Rectal smooth muscle tissue (tissue), 1 donor: Measurements from ENCODE around the gene TCF7L2.

ENCODE experiments used
- H3K27ac ChIP-seq: one replicate; pipeline ENCODE4 v1.7.0; 2013; ENCODE audit warnings: low read depth, low read length, inconsistent platforms
- H3K27me3 ChIP-seq: one replicate; pipeline ENCODE4 v1.7.0; 2013; ENCODE audit warnings: low read length; ENCODE audit not compliant: control insufficient read depth, insufficient read depth
- H3K36me3 ChIP-seq: one replicate; pipeline ENCODE4 v1.7.0; 2013; ENCODE audit warnings: low read length; ENCODE audit not compliant: control insufficient read depth, insufficient read depth
- H3K4me1 ChIP-seq: one replicate; pipeline ENCODE4 v1.7.0; 2013; ENCODE audit warnings: low read length; ENCODE audit not compliant: control insufficient read depth, insufficient read depth
- H3K4me3 ChIP-seq: one replicate; pipeline ENCODE4 v1.7.0; 2013; ENCODE audit warnings: low read length
- H3K9ac ChIP-seq: one replicate; pipeline ENCODE4 v1.7.0; 2013; ENCODE audit warnings: low read length

Gene TCF7L2

DNA sequence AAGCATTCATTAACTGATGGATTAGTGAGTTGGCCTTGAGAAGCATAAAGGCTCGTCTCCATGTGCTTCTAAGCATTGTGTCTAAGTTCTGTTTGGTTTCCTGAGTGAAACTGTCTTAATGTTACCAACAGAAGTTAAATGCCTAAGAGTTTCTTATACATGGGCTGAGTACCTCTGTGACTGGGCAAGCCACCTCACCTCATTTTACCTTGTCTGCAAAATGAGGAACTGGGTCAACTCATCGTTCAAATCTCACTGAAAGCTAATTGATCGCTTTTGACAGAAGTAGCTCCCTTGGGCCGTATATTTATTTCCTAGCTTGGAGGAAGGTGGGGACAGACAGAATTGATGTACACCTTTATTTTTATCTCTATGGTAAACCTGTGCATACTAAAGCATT lies 88.9 kb downstream of the TCF7L2 start:
- no peaks in the 10 kb centered on the region for H3K4me1 ChIP-seq
- H3K4me3 ChIP-seq = no peak overlapping the region
- no peaks in the 10 kb centered on the region for H3K27me3 ChIP-seq
- no peak overlapping the region for H3K9ac ChIP-seq
- no peaks in the 10 kb centered on the region for H3K36me3 ChIP-seq
- H3K27ac ChIP-seq = no peak overlapping the region

DNA sequence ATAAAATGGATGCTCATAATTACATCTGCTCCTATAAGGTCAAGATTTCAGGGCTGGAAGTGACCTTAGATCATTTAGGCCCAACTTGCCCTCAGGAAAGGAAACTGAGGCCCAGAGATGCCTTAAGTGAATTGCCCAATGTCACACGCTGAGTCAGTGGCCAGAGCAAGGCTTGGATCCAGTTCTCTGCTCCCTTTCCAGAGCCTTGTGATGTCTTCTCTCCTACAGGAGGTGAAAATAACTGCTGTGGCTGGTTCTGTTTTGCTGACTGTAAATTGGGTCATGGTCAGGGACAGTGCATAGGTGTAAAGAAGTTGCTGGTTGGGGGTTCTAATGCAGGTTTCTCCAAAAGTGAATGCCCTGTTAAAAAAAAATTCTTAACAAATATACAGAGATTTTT lies 91.3 kb downstream of the TCF7L2 start:
- no peaks in the 10 kb centered on the region for H3K36me3 ChIP-seq
- no peak overlapping the region for H3K27ac ChIP-seq
- no peaks in the 10 kb centered on the region for H3K4me1 ChIP-seq
- H3K27me3 ChIP-seq = no peaks in the 10 kb centered on the region
- H3K4me3 ChIP-seq = no peak overlapping the region
- H3K9ac ChIP-seq = no peak overlapping the region

DNA sequence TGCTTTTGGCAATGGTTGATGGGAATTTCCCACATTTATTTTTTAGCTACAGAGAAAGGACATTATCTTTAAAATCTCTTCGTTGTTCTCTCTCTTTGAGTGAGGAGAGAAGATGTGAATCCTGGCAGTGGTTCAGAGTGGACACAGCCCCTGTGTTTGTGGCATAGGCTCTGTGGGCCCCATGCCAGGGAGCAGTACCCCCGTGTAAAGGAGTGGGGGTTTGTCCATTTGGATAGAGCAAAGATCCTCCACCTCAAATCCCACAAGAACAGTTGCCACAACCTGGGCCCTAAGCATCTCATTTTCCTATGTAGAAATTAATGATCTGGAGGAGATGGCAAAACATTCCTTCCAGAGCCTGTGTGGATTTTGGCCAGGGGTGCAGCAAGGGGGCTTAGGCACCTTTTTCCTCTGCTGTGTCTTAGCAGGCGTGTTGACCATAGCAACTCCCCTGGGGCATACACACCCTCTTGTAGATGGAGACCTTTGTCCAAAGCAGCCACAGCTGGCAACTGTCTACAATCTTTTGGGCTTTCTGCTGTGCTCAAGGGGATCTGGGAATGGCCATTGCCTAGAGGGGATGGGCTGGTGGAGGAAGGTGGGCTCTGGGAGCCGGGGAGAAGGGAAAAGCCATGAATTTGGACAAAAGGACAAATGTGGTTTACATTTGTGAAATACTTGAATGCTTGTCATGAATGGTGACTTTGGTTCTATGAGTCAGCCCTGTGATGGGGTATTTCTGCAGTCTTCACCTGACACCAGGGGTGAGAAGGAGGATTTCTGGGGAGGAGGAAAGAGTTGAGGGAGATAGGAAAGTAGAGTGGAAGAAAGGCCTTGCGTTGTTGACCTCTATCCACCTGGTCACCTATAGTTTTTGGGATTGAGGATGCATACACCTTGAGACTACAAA lies 92.0 kb downstream of the TCF7L2 start:
- H3K27ac ChIP-seq = no peak overlapping the region
- H3K9ac ChIP-seq = no peak overlapping the region
- H3K4me1 ChIP-seq = no peaks in the 10 kb centered on the region
- no peaks in the 10 kb centered on the region for H3K36me3 ChIP-seq
- no peak overlapping the region for H3K4me3 ChIP-seq
- no peaks in the 10 kb centered on the region for H3K27me3 ChIP-seq

DNA sequence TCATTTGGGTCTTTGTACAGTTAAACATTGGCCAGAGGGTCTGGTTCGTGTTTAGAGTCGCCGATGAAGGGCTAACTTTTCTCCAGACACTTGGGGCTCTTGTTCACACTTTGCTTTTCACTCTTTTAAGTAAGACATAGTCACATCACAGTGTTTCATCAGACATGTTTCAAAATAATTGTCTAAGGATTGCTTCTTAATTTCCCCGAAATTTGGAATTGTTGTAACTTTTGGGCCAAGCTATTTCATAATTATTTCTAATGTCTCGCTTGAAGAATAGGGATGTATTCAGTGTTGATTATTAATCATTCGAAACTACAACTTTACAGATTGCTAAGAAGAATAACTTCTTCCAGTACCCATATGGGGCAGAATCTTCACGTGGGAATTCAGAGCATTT lies 92.8 kb downstream of the TCF7L2 start:
- no peak overlapping the region for H3K4me3 ChIP-seq
- H3K27ac ChIP-seq = no peak overlapping the region
- H3K9ac ChIP-seq = no peak overlapping the region
- no peaks in the 10 kb centered on the region for H3K36me3 ChIP-seq
- H3K4me1 ChIP-seq = peaks cover 4% of the 10 kb centered on the region
- H3K27me3 ChIP-seq = no peaks in the 10 kb centered on the region

DNA sequence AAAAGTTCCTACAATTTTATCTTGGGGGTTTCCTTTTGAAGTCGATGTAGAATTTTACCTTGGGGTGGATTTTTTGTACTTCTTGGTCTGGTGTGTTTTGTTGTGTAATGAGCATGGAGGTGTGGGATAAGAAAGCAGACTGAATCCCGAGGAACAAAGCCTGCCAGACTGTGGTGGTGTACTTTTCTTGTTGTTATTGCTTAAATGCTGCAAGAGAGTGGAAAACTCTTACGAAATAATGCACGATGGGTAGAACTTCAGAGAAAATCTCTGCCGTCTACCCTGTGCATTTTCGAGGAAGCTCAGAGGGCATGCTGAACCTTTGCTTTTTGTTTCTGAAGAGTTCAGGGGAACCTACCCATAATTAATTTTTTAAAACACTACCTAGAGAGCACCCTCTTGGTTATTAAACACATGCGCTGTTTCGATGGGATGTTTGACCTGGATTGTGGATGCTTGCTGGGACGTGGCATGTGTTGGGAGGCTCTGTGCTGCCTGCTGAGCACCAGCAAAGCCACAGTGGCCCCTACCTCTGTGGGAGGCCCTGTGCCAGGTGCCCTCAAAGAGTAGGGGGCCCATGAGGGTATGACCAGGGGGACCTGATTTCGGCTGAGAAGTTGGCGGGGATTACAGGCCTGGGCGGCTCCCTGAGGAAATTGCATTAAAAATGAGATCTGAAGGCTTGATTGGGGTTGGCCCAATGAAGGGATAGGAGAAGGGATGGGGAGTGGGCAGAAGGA lies 94.1 kb downstream of the TCF7L2 start:
- Histone ChIP-seq H3K4me1 (peaks cover 11% of the 10 kb centered on the region), H3K9ac (no peak overlapping the region), H3K27me3 (no peaks in the 10 kb centered on the region), H3K36me3 (no peaks in the 10 kb centered on the region), H3K27ac (no peak overlapping the region), H3K4me3 (no peak overlapping the region)

DNA sequence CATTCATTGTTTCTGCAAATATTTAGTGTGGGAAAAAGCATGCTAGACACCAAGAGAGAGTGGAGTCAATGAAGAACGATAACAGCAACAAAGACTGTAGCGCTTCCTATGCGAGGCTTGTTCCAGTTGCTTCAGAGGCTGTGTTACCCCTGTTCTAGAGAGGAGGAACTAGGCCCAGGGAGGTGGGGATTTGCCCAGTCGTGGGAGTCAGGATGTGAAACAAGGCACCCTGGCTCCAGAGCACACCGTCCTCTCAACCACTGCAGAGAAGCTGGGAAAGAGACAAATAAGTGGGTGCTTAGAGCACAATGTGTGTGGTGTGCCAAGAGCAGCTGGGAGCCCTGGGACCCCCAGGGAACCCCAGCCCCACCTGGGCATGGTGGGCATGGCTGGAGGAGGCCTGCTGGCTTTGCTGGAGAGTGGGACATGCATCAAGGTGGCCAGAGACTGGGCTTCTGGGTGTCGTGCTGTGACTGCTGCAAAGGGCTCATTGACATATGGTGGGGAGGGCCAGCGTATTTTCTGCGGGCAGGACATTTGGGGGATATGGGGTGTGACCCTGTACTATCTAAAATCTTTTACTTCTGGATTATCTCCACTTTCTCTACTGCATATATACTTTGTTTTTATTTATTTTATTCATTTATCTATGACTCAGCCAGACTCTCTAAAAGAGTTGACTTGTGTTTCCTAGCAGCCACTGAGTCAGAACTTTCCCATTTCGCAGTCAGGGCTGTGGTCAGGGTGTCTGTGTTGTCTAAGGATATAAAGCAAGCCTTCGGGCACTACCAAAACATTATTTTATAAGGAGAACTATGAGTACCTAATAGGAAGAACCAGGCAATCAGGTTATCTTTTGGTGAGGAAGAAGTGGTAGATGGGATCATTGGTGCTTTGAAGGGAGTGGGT lies 95.4 kb downstream of the TCF7L2 start:
- peaks cover 11% of the 10 kb centered on the region for H3K4me1 ChIP-seq
- no peak overlapping the region for H3K27ac ChIP-seq
- no peaks in the 10 kb centered on the region for H3K36me3 ChIP-seq
- H3K9ac ChIP-seq = no peak overlapping the region
- no peaks in the 10 kb centered on the region for H3K27me3 ChIP-seq
- H3K4me3 ChIP-seq = no peak overlapping the region

DNA sequence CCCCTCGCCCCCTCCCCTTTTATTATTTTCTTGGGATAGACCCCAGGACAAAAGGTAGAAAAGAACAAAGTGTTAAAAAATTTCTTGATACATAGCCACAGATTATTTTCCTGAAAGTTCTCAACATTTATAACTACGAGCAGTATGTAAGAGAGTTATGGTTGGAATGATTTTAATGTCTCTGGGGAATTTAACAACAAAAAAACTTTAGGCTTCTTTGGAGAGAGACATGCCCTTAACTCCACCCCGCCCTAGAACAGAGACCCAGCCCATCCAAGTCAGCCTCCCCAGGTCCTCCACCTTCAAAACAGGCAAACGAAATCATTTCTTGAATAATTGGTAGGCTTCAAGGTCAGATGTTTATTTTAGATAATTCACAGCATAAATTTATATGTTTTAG lies 97.1 kb downstream of the TCF7L2 start:
- Histone ChIP-seq H3K9ac (no peak overlapping the region), H3K4me1 (peaks cover 11% of the 10 kb centered on the region), H3K27me3 (no peaks in the 10 kb centered on the region), H3K27ac (peak overlapping the region; percentile 23), H3K4me3 (no peak overlapping the region), H3K36me3 (no peaks in the 10 kb centered on the region)

DNA sequence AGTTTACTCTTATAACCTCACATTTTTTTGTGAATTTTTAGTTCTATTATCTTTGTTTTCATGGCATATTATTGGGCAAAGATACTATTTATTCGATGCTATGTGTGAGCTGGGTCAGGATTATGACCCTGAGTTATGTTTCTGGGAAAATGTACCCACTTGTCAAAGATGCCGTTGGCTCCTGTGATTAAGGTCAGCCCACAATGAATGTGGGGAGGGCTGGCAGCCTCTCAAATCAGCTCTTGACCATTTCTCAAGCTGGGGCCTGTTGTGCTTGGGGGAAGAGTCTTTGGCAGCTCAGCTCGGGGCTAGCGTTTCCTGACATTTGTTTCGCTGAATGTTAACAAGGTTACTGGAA lies 97.5 kb downstream of the TCF7L2 start:
- H3K4me1 ChIP-seq = peaks cover 11% of the 10 kb centered on the region
- H3K9ac ChIP-seq = no peak overlapping the region
- H3K27me3 ChIP-seq = no peaks in the 10 kb centered on the region
- no peaks in the 10 kb centered on the region for H3K36me3 ChIP-seq
- H3K4me3 ChIP-seq = no peak overlapping the region
- peak overlapping the region; percentile 23 for H3K27ac ChIP-seq

DNA sequence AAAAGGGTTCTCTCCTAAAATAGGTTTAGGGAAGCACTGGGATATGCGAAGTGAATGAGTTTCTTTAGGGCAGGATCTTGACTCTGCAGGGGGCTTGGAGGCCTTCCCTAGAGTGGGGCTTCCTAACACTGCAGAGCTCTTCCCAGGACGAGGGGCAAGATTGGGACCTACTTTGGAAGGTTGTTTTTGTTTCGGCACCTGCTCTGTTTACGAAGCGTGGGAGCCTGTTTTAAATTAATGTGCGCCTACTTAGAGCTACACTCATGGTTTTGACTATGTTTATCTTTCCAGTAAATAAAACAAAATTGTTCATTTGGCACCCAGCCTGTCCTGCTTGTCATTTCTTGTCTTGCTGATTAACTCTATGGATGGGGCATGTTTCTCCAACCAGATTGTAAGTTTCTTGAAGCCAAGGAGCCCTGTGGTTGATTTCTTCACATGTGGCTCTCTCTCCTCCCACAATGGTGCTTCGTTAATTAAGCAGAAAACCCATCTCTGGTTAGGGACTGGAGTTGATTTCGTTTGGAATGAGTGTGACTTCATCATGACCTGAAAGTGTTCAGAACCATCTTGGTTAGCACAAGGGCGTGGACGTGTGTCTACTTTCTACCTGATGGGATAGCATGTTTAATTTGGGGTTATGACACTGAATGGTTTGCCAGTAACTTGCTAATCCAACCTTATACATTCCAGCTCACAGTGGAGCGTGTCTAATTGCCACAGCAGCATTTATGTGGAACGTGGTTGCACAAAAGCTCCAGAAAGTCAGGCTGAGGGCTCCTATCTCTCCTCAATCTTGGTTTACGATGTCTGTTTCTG lies 98.1 kb downstream of the TCF7L2 start:
- Histone ChIP-seq H3K27ac (peak overlapping the region; percentile 38), H3K9ac (no peak overlapping the region), H3K36me3 (no peaks in the 10 kb centered on the region), H3K27me3 (no peaks in the 10 kb centered on the region), H3K4me1 (peaks cover 11% of the 10 kb centered on the region), H3K4me3 (no peak overlapping the region)

DNA sequence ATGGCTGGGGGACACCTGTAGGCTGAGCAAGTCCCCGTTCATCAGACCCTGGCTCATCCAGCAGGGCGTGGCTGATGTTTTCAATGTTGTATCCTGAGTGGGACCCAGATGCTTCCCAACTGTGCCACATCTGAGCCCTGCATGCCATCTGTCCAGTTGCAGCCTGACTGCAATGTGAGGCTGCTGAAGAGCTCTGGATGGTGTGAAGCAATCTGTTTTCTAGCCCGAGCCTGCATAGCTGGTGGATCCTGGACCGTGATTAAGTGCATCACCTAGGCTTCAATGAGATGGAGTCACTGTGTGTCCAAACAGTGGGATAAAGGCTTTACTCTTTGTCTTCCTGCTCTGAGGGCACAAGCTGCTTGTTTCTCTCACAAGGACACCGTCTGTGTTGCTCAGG lies 99.8 kb downstream of the TCF7L2 start:
- no peak overlapping the region for H3K9ac ChIP-seq
- H3K4me3 ChIP-seq = no peak overlapping the region
- H3K4me1 ChIP-seq = peaks cover 11% of the 10 kb centered on the region
- H3K27ac ChIP-seq = no peak overlapping the region
- no peaks in the 10 kb centered on the region for H3K27me3 ChIP-seq
- no peaks in the 10 kb centered on the region for H3K36me3 ChIP-seq

DNA sequence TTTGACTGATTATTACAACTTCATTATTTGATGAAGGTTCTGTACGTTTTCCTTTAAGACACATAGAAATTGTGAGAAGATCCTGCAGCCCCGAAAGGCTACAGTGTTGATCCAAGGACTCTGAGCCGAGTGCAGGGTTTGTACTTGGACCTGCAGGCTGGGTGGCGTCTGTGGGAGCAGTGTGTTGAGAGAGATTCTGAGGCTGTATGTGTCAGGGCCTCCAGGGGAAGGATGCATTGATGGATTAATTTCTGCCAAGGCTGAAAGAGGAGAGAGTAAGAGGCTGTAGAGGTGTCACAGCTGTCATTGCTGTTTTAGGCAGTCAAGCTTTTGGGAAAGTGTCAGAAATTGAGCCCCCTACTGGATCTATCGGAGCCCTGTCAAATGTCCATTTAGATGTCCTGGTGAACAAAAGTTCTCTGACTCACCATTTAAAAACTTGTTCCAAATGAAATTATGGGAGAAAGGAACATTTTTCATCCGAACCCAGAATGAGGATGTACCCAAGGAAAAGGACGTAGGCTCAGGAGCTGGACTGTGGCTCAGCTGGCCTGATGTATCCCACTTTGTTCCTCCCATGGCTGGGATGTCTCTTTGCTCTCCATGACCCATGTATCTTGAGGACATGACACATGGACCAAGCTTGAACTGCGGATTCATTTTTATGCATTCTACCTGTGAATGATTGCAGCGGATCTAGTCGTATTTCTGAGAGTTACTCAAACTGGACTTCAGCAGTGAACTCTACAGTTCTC lies 102.2 kb downstream of the TCF7L2 start:
- Histone ChIP-seq H3K36me3 (no peaks in the 10 kb centered on the region), H3K9ac (no peak overlapping the region), H3K4me3 (no peak overlapping the region), H3K27me3 (no peaks in the 10 kb centered on the region), H3K4me1 (peaks cover 18% of the 10 kb centered on the region), H3K27ac (no peak overlapping the region)
